Loucy (cell line): ENCODE measurements around the gene PACRGL.

Source experiments
- H2AFZ ChIP-seq: fragments of 200-600 bp; sonication (generic); 2 replicates; pipeline ENCODE4 v1.6.0; 2016; ENCODE audit warnings: antibody characterized with exemption, mild to moderate bottlenecking, low read length, moderate library complexity
- H3F3A ChIP-seq: fragments of 200-600 bp; 2 replicates; pipeline ENCODE4 v1.6.0; 2016; ENCODE audit warnings: antibody characterized with exemption, low read depth, mild to moderate bottlenecking
- H3K27me3 ChIP-seq: fragments of 200-600 bp; sonication (generic); 2 replicates; pipeline ENCODE4 v1.6.1; 2014; ENCODE audit warnings: low read length, mild to moderate bottlenecking; ENCODE audit not compliant: insufficient read depth, poor library complexity, severe bottlenecking
- H3K36me3 ChIP-seq: fragments of 200-600 bp; sonication (generic); 2 replicates; pipeline ENCODE4 v1.6.1; 2016; ENCODE audit warnings: low read length; ENCODE audit not compliant: insufficient read depth
- H3K4me1 ChIP-seq: fragments of 200-600 bp; sonication (generic); 2 replicates; pipeline ENCODE4 v1.5.1; 2014; ENCODE audit warnings: low read length, mild to moderate bottlenecking; ENCODE audit not compliant: insufficient read depth, poor library complexity, severe bottlenecking
- H3K4me2 ChIP-seq: fragments of 200-600 bp; sonication (generic); 2 replicates; pipeline ENCODE4 v1.6.0; 2014; ENCODE audit warnings: antibody characterized with exemption, low read length, low read depth, mild to moderate bottlenecking; ENCODE audit not compliant: poor library complexity, severe bottlenecking
- H3K4me3 ChIP-seq: fragments of 200-600 bp; sonication (generic); 2 replicates; pipeline ENCODE4 v1.5.1; 2014; ENCODE audit warnings: low read length, mild to moderate bottlenecking, mixed read lengths; ENCODE audit not compliant: poor library complexity, severe bottlenecking
- H3K79me2 ChIP-seq: fragments of 200-600 bp; sonication (generic); 2 replicates; pipeline ENCODE4 v1.6.1; 2014; ENCODE audit warnings: low read length; ENCODE audit not compliant: insufficient read depth
- H3K9ac ChIP-seq: fragments of 200-600 bp; sonication (generic); 2 replicates; pipeline ENCODE4 v1.6.0; 2014; ENCODE audit warnings: mild to moderate bottlenecking, low read depth, low read length, moderate library complexity; ENCODE audit not compliant: poor library complexity, severe bottlenecking
- H3K9me2 ChIP-seq: fragments of 200-600 bp; sonication (generic); replicated peaks from 2 replicates; pipeline ENCODE4 v1.6.1; 2016; ENCODE audit warnings: low read depth, low read length, mixed read lengths
- H3K9me3 ChIP-seq: fragments of 200-600 bp; sonication (generic); 2 replicates; pipeline ENCODE4 v1.6.1; 2014; ENCODE audit warnings: mild to moderate bottlenecking, antibody characterized with exemption, low read length, low read depth; ENCODE audit not compliant: insufficient read depth
- H4K20me1 ChIP-seq: fragments of 200-600 bp; sonication (generic); 2 replicates; pipeline ENCODE4 v1.6.0; 2014; ENCODE audit warnings: antibody characterized with exemption, low read length, mild to moderate bottlenecking; ENCODE audit not compliant: insufficient read depth, poor library complexity, severe bottlenecking
- CTCF ChIP-seq: fragments of 200-600 bp; sonication (generic); conservative IDR thresholded peaks from 2 replicates; pipeline ENCODE4 v1.5.1; 2014; ENCODE audit warnings: mild to moderate bottlenecking, antibody characterized with exemption, low read length
- EZH2phosphoT487 ChIP-seq: fragments of 200-600 bp; IDR thresholded peaks from 2 replicates; pipeline ENCODE4 v1.6.1; 2018; ENCODE audit warnings: antibody characterized with exemption, mild to moderate bottlenecking, moderate library complexity, borderline replicate concordance

PACRGL gene

DNA sequence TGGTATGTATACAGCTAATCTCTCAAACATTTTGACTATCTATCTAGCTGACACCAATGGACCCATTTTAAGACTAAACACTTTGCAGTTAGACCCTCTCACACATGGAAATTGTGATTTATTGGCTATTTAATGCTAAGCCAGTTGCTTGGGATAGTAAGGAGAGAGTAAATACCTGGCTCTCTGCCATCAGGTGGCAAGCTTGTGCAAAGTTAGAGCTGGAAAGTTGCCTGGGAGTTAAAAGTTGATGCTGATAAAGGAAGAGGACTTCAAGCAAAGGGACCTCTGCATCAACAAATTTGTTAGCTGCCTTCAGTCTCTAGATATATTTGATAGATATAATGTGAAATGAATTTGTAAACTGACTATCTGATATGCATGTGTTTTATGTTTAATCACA is 61.1 kb downstream of the PACRGL start:
- no peaks in the 10 kb centered on the region for H3F3A ChIP-seq
- TF ChIP-seq CTCF (no peak), EZH2phosphoT487 (no peak)
- H3K9ac ChIP-seq = no peak overlapping the region
- no peaks in the 10 kb centered on the region for H3K27me3 ChIP-seq
- no peaks in the 10 kb centered on the region for H3K9me3 ChIP-seq
- H3K4me2 ChIP-seq = no peak overlapping the region
- no peaks in the 10 kb centered on the region for H3K9me2 ChIP-seq
- no peak overlapping the region for H3K4me3 ChIP-seq
- no peaks in the 10 kb centered on the region for H3K36me3 ChIP-seq
- no peaks in the 10 kb centered on the region for H4K20me1 ChIP-seq
- no peaks in the 10 kb centered on the region for H3K4me1 ChIP-seq
- no peaks in the 10 kb centered on the region for H3K79me2 ChIP-seq
- no peak overlapping the region for H2AFZ ChIP-seq

- H3F3A ChIP-seq = no peaks in the 10 kb centered on the region
- H3K4me1 ChIP-seq = no peaks in the 10 kb centered on the region
- no peak overlapping the region for H2AFZ ChIP-seq
- H3K9me3 ChIP-seq = no peaks in the 10 kb centered on the region
- no peak overlapping the region for H3K9ac ChIP-seq
- no peak overlapping the region for H3K4me3 ChIP-seq
- no peaks in the 10 kb centered on the region for H3K9me2 ChIP-seq
- no peaks in the 10 kb centered on the region for H3K36me3 ChIP-seq
- no peaks in the 10 kb centered on the region for H3K27me3 ChIP-seq
- no peak overlapping the region for H3K4me2 ChIP-seq
- no peaks in the 10 kb centered on the region for H4K20me1 ChIP-seq
- H3K79me2 ChIP-seq = no peaks in the 10 kb centered on the region
- TF ChIP-seq CTCF (no peak), EZH2phosphoT487 (no peak)
Measured at GRCh38 chr4:20761826-20762225, 61.6 kb downstream of the PACRGL start.

GRCh38 chr4:20764366-20764992 is 64.2 kb downstream of the PACRGL start:
- Histone ChIP-seq H3K4me1 (no peaks in the 10 kb centered on the region), H2AFZ (no peak overlapping the region), H3K4me3 (no peak overlapping the region), H3K4me2 (no peak overlapping the region), H3K27me3 (no peaks in the 10 kb centered on the region), H3K36me3 (no peaks in the 10 kb centered on the region), H3K9ac (no peak overlapping the region), H4K20me1 (no peaks in the 10 kb centered on the region), H3K79me2 (no peaks in the 10 kb centered on the region), H3K9me3 (no peaks in the 10 kb centered on the region), H3F3A (no peaks in the 10 kb centered on the region), H3K9me2 (no peaks in the 10 kb centered on the region)
- TF ChIP-seq EZH2phosphoT487 (no peak), CTCF (no peak)
